Stimulated activated effector memory CD8-positive, alpha-beta T cell treated with anti-CD3 and anti-CD28 coated beads, Interleukin-12 subunit alpha, Interleukin-12 subunit beta, amount 100 ng/mL, for 72 hours (primary cell): ENCODE results near the gene DTX3L.

ENCODE experiments used
- ATAC-seq: fragments of 150-1000 bp; cut with Tn5 transposase; 2 replicates; pipeline ENCODE4 v1.10.0; 2021
- DNase-seq, 2 donors: peaks; one replicate each; pipeline ENCODE4 v3.0.0; 2021 to 2022; ENCODE audit warnings: low spot score in 2 of 2
- H3K27ac Mint-ChIP-seq: one replicate; pipeline ENCODE4 v1.8.0; 2022; ENCODE audit warnings: mild to moderate bottlenecking, mixed read lengths
- H3K36me3 Mint-ChIP-seq: one replicate; pipeline ENCODE4 v1.8.0; 2022; ENCODE audit warnings: mild to moderate bottlenecking, mixed read lengths
- H3K4me1 Mint-ChIP-seq: one replicate; pipeline ENCODE4 v1.8.0; 2022; ENCODE audit warnings: mixed read lengths
- H3K4me3 Mint-ChIP-seq: one replicate; pipeline ENCODE4 v1.8.0; 2022; ENCODE audit warnings: mild to moderate bottlenecking, mixed read lengths
- H3K9me3 Mint-ChIP-seq: one replicate; pipeline ENCODE4 v1.8.0; 2022; ENCODE audit warnings: mixed read lengths

The DTX3L gene

DNA sequence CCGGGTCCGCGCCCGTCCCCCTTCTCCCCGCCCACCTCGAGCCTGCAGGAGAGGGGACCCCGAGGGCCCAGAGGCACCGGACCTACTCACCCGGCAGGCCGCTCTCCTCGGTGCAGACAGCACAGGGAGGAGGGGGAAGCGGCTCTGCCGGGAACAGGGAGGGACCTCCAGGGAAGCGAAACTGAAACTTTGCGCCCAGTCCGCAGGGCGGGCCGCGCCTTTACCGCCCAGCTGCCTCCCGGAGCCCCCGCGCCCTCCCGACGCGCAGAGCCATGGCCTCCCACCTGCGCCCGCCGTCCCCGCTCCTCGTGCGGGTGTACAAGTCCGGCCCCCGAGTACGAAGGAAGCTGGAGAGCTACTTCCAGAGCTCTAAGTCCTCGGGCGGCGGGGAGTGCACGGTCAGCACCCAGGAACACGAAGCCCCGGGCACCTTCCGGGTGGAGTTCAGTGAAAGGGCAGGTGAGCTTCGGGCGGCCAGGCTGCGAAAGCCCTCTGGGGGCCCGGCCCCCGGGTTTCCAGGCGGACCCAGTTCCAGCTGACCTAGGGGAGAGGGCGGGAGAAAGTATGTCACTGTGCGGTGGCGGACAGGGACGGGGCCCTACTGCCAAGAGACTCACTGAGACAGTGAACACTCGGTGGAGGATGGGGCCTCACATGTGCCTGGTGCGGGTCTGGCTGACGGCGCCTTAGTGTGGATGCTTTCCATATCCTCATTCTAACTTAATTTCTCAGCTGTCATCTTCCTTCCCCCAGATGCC, at the start of gene DTX3L, which contains the start of gene PARP9:
TSS of gene DTX3L (plus strand) at position 184 of the 758 bp plus-strand sequence. CDS start at position 273, 89 bp downstream.
TSS of gene PARP9 (minus strand) at position 146 of the 758 bp plus-strand sequence. CDS start 4,680 bp downstream, outside the sequence.
- peak within 1 kb of the TSS; percentile 83 for H3K4me3 Mint-ChIP-seq
- DNase-seq (peak; percentile 62 to 90), ATAC-seq (peak; percentile 91)
- no peaks in the 10 kb centered on the region for H3K9me3 Mint-ChIP-seq
- H3K4me1 Mint-ChIP-seq: peaks cover 82% of the 10 kb centered on the region
- H3K36me3 Mint-ChIP-seq: peaks cover 59% of the 10 kb centered on the region
- peak within 1 kb of the TSS; percentile 97 for H3K27ac Mint-ChIP-seq

- ATAC-seq (no peak), DNase-seq (no peak)
- Mint-ChIP-seq H3K27ac (peak overlapping the region; percentile 45), H3K9me3 (no peaks in the 10 kb centered on the region), H3K4me1 (peaks cover 41% of the 10 kb centered on the region), H3K4me3 (peak overlapping the region; percentile 72), H3K36me3 (peaks cover 14% of the 10 kb centered on the region)
Observed at GRCh38 chr3:122515020-122515468, 49.1 kb upstream of the DTX3L start.

GRCh38 chr3:122515870-122516269, 48.3 kb upstream of the DTX3L start:
- ATAC-seq (no peak), DNase-seq (no peak)
- no peak overlapping the region for H3K4me3 Mint-ChIP-seq
- peaks cover 33% of the 10 kb centered on the region for H3K4me1 Mint-ChIP-seq
- H3K9me3 Mint-ChIP-seq: no peaks in the 10 kb centered on the region
- peaks cover 14% of the 10 kb centered on the region for H3K36me3 Mint-ChIP-seq
- H3K27ac Mint-ChIP-seq: no peak overlapping the region

DNA sequence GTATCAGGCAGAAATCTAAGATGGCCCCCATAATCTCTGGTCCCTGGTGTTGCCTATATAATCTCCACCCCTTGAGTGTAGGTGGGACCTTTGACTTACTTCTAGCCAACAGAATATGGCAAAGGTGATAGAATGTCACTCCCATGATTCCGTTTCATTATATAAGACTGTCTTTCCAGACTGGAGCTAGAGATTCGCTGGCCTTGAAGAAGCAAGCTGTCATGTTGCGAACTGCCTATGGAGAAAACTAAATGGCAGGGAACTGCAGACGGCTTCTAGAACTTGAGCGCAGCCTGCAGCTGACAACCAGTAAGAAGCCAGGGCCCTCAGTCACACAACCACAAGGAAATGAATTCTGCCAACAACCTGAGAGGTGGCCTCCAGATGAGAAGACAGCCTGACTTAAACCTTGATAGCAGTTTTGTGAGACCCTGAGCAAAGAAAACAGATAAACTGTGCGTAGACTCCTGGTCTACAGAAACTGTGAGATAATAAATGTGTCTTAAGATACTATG, 47.2 kb upstream of the DTX3L start:
- H3K4me1 Mint-ChIP-seq: peaks cover 23% of the 10 kb centered on the region
- DNase-seq (no peak), ATAC-seq (no peak)
- H3K27ac Mint-ChIP-seq: no peak overlapping the region
- H3K4me3 Mint-ChIP-seq: no peak overlapping the region
- H3K36me3 Mint-ChIP-seq: peaks cover 14% of the 10 kb centered on the region
- H3K9me3 Mint-ChIP-seq: no peaks in the 10 kb centered on the region

DNA sequence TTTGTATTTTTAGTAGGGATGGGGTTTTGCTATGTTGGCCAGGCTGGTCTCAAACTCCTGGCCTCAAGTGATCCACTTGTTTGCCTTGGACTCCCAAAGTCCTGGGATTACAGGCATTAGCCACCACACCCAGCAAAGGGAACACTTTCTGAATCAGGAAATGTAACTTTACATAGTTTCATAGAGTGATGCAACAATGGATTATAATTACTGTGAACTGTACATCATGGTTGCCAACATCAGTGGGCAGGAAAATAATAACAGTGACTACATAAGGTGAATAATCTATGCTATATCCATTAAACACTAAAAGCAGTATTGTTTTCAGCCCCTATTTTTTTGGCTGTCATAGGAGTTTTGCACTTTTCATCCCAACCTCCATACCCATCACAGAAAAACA, 44.4 kb upstream of the DTX3L start:
- Mint-ChIP-seq H3K9me3 (no peaks in the 10 kb centered on the region), H3K4me1 (peaks cover 6% of the 10 kb centered on the region), H3K36me3 (peaks cover 5% of the 10 kb centered on the region), H3K27ac (no peak overlapping the region), H3K4me3 (no peak overlapping the region)
- DNase-seq: no peak
- no peak for ATAC-seq

- Mint-ChIP-seq H3K27ac (no peak overlapping the region), H3K4me1 (no peaks in the 10 kb centered on the region), H3K36me3 (no peaks in the 10 kb centered on the region), H3K4me3 (no peak overlapping the region), H3K9me3 (no peaks in the 10 kb centered on the region)
- DNase-seq (no peak), ATAC-seq (no peak)
Observed at GRCh38 chr3:122520861-122521260, 43.3 kb upstream of the DTX3L start.

DNA sequence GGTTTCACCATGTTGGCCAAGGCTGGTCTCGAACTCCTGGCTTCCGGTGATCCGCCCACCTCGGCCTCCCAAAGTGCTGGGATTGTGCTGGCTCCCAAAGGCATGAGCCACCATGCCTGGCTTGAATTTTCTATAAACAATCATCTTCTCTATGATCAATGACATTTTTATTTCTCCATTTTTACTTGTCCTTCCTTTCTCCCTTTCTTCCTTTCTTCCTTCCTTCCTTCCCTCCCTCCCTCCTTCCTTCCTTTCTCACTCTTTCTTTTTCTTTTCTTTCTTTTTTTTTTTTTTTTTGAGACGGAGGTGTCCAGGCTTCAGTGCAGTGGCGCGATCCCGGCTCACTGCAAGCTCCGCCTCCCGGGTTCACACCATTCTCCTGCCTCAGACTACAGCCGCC, 40.8 kb upstream of the DTX3L start:
- H3K36me3 Mint-ChIP-seq: no peaks in the 10 kb centered on the region

GRCh38 chr3:122530164-122530563, 34.0 kb upstream of the DTX3L start:
- ATAC-seq (no peak), DNase-seq (peak in 1 of 2 donors; percentile 20)
- Mint-ChIP-seq H3K4me1 (peaks cover 27% of the 10 kb centered on the region), H3K9me3 (no peaks in the 10 kb centered on the region), H3K27ac (no peak overlapping the region), H3K4me3 (no peak overlapping the region), H3K36me3 (peaks cover 49% of the 10 kb centered on the region)

More for the DNA sequence above, 40.8 kb upstream of the DTX3L start:
- ATAC-seq: no peak
- Mint-ChIP-seq H3K9me3 (no peaks in the 10 kb centered on the region), H3K4me3 (no peak overlapping the region), H3K27ac (no peak overlapping the region), H3K4me1 (no peaks in the 10 kb centered on the region)
- DNase-seq: no peak

- Mint-ChIP-seq H3K4me1 (peaks cover 33% of the 10 kb centered on the region), H3K27ac (peak overlapping the region; percentile 63), H3K4me3 (peak overlapping the region; percentile 32), H3K36me3 (peaks cover 76% of the 10 kb centered on the region), H3K9me3 (no peaks in the 10 kb centered on the region)
- DNase-seq (no peak), ATAC-seq (peak; percentile 66)
Observed at GRCh38 chr3:122533480-122533879, 30.7 kb upstream of the DTX3L start.

GRCh38 chr3:122533931-122534334, 30.2 kb upstream of the DTX3L start:
- H3K4me3 Mint-ChIP-seq: no peak overlapping the region
- peaks cover 76% of the 10 kb centered on the region for H3K36me3 Mint-ChIP-seq

GRCh38 chr3:122535964-122536631, 28.0 kb upstream of the DTX3L start:
- peaks cover 87% of the 10 kb centered on the region for H3K36me3 Mint-ChIP-seq
- H3K27ac Mint-ChIP-seq: no peak overlapping the region
- no peak overlapping the region for H3K4me3 Mint-ChIP-seq
- peaks cover 39% of the 10 kb centered on the region for H3K4me1 Mint-ChIP-seq
- ATAC-seq (no peak), DNase-seq (peak in 1 of 2 donors; percentile 25)
- H3K9me3 Mint-ChIP-seq: no peaks in the 10 kb centered on the region

More at GRCh38 chr3:122533931-122534334, 30.2 kb upstream of the DTX3L start:
- Mint-ChIP-seq H3K27ac (peak overlapping the region; percentile 63), H3K9me3 (no peaks in the 10 kb centered on the region), H3K4me1 (peaks cover 34% of the 10 kb centered on the region)
- ATAC-seq: peak; percentile 100
- peak; percentile 22 to 72 for DNase-seq

GRCh38 chr3:122536632-122537001, 27.5 kb upstream of the DTX3L start:
- Mint-ChIP-seq H3K4me1 (peaks cover 38% of the 10 kb centered on the region), H3K9me3 (no peaks in the 10 kb centered on the region), H3K4me3 (no peak overlapping the region), H3K36me3 (peaks cover 92% of the 10 kb centered on the region), H3K27ac (no peak overlapping the region)
- DNase-seq (peak in 1 of 2 donors; percentile 20), ATAC-seq (no peak)

DNA sequence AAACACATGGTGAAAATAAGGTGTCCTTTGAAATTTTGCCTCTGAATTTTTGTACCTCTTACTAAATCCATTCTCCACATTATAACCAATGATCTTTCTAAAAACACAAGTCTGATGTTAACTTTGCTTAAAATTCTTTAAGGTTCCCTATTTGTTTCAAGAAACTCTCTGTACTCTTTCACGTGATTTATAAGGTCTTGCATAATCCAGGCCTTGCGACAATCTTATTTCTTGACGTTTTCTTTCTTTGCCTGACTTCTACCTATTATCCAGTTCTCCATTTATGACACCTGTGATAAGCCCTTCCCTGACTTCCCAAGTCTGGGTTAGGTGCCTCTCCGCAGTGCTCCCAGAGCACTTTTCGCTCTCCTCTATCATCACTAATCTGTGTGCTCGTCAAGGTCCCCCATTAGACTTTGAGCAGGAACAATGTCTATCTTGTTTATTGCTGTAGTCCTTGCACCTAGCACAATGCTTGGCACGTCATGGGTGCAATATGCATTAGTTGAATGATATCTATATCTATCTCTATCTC, 25.1 kb upstream of the DTX3L start:
- Mint-ChIP-seq H3K4me1 (peaks cover 14% of the 10 kb centered on the region), H3K36me3 (peaks cover 89% of the 10 kb centered on the region), H3K4me3 (no peak overlapping the region), H3K9me3 (no peaks in the 10 kb centered on the region), H3K27ac (peak overlapping the region; percentile 27)
- ATAC-seq (no peak), DNase-seq (no peak)

DNA sequence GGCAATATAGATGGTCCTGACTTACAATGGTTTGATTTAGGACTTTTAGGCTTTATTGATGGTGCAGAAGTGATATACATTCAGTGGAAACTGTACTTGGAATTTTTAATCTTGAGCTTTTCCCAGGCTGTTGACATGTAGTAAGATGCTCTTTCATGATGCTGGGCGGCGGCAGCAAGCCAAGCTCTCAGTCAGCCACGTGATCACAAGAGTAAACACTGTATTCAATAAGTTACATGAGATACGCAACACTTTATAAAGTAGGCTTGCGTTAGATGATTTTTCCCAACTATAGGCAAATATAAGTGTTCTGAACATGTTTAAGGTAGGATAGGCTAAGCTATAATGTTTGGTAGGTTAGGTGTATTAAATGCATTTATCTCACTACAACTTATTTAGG, 18.0 kb upstream of the DTX3L start:
- peaks cover 69% of the 10 kb centered on the region for H3K36me3 Mint-ChIP-seq
- DNase-seq (no peak), ATAC-seq (no peak)
- H3K4me3 Mint-ChIP-seq: no peak overlapping the region
- H3K4me1 Mint-ChIP-seq: no peaks in the 10 kb centered on the region
- H3K9me3 Mint-ChIP-seq: no peaks in the 10 kb centered on the region
- no peak overlapping the region for H3K27ac Mint-ChIP-seq

GRCh38 chr3:122548076-122548475, 16.1 kb upstream of the DTX3L start:
- Mint-ChIP-seq H3K27ac (no peak overlapping the region), H3K36me3 (peaks cover 73% of the 10 kb centered on the region), H3K4me1 (no peaks in the 10 kb centered on the region), H3K9me3 (no peaks in the 10 kb centered on the region), H3K4me3 (no peak overlapping the region)
- no peak for DNase-seq
- ATAC-seq: no peak
